ENCODE data around the gene HFM1. TPM values are rescaled to one million over a fixed set of nuclear protein-coding genes. Genes with fewer than 3 reads are reported as not detected.

HFM1 gene
- 0.49 TPM in 1 of 2 replicates, not detected in the other for total RNA-seq

GRCh38 chr1:91404151-91405012, at the start of gene HFM1:
Gene HFM1, minus strand, starts transcription at chr1:91404837. Its CDS starts 3,755 bp downstream, at chr1:91401082.

Other genes with a start within 250 kb of the HFM1 start
- 8.7 and 9.2 TPM in 2 replicates for gene CDC7, start 96.0 kb upstream of the HFM1 start, total RNA-seq

Data from cardiac atrium fibroblast (primary cell).